HG03108 (cell line): ENCODE results near the gene TNFAIP8L3.
"Not testable (repeated sequence)": the region's sequence is repeated elsewhere in the genome, so short reads cannot be mapped to it uniquely, and the experiment has no call there.

Experiments
- ATAC-seq: cut with Tn5 transposase; IDR thresholded peaks from one replicate; pipeline ENCODE4 v1.9.1; 2021; ENCODE audit warnings: moderate library complexity; ENCODE audit not compliant: unreplicated experiment

The TNFAIP8L3 gene

DNA sequence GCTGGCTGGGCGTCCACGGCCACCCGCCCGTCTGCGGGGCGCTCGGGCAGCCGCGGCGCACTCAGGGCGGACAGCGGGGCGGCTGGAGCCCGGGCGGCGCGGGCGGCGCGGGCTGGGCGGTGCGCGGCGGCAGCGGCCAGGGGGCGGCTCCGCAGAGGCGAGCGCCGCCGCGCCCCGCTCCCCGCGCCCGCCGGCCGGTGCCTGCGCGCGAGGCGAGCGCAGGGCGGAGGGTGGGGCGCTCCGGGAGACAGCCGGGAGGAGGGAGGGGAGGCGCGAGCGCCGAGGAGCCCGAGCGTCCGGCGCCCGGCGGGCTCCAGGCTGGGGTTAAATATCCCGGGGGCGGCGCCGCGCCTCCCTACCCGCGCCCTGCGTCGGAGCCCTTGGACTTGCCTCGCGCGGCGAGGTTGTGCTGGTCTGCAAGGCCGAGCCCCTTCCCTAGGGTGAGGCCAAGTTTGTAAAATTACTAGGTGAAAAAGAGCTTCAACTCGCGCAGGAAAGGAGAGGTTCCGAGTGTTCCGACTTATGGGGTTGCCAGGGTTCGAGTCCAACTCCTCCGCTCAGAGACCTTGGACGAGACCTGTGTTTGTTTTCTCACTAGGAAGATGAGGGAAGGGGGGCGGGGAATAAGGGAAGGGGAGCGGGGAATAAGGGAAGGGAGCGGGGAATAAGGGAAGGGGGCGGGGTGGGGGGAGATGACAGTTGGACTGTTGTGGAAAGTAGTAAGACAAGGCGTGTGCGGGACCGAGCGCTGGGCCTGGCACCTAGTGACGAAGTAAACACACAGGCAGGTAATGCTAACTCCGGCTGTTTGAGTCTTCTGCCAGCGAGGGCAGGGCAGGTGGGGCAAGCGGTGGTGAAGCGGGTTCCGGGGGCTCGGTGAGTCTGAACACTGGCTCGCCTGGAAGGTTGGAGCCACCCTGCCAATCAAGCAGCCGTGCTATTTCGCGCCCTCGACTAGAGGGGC lies at the start of gene TNFAIP8L3:
Gene TNFAIP8L3 (minus strand): TSS at position 301 of the 964 bp plus-strand sequence. CDS start 311 bp downstream, outside the sequence.
- no peak for ATAC-seq

DNA sequence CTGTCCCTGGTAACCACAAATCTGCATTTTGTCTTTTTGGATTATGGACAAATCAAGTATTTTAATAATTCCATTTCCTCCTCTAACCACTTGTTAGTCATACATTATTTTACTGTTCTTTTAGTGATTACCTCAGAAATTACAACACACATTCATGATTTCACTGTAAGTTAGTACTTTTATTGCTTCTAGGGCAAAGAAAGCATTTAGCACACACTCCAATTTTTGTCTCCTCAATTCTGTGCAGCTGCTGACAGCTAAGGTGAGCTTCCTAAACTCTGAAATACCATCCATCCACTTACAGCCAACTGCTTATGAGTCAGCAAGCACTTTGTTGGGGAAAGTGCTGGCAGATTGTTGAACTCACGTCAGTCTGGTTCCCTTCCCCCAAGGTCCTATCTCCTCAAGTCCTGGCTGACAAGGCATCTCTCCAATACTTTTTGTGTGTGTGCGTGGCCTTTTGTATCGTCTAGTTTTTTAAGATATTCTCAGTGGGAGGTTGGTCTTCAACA lies 49.4 kb upstream of the TNFAIP8L3 start:
- ATAC-seq = no peak

DNA sequence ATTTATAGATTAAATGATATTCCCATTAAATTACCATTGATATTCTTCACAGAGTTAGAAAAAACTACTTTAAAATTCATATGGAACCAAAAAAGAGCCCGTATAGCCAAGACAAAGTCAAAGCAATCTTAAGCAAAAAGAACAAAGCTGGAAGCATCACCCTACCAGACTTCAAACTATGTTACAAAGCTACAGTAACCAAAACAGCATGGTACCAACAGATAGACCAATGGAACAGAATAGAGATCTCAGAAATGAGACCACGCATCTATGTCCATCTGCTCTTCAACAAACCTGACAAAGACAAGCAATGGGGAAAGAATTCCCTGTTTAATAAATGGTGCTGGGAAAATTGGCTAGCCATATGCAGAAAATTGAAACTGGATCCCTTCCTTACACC lies 45.6 kb upstream of the TNFAIP8L3 start:
- not testable (repeated sequence) for ATAC-seq

DNA sequence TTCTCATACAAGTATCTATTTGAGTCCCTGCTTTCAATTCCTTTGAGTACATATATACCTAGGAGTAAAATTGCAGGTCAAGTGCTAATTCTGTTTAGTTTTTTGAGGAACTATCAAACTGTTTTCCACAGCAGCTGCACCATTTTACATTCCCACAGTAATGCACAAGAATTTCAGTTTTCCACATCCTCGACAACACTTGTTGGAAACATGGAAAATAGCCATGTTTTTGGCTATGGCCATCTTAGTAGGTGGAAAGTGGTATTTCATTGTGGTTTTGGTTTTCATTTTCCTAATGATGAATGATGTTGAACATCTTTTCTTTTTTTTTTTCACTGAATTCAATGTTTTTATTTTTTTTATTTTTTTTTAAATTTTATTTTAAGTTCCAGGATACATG lies 44.4 kb upstream of the TNFAIP8L3 start:
- no peak for ATAC-seq

DNA sequence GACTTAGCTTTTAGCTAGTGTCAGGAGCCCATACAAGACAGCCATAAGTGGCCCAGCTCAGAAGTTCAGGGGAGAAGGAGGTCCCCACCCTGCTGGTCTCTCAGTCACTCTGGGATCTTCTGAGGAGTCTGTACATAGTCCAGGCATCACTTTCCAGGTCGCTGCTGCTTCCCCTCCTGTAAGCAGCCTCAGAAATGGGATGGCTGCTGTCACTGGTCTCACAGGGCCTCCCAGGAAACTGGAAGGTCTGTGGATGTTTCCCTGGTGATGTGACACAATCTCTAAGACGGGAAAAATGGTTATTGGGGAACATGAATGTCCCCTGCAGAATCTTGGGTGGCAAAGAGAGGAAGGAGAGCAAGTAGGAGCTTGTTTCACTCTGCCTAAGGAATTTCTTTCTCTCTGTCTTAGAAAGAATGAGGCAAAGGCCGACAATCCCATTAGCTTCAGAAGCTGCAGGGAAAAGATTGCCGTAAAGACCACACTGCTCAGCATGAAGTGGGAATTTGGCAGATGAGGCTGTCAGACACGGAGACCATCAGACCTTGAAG lies 43.2 kb upstream of the TNFAIP8L3 start:
- ATAC-seq = no peak

DNA sequence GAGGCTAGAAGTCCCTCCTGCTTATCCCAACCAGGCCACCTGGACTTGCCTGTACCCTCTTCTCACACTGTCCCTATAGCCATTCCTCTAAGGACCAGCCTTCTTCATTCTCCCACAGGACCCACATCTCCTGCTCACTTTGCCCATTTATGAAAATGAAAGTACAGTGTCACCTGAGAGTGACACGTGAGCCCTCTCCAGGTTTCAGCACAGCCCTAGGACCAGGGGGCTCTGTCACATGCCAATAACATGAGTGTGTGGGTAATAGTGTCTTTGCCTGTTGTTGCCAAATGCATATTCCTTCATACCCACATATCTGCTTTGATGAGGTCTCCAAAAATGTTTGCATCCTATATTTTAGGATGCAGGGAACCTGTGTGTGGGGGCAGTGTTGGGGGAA lies 42.3 kb upstream of the TNFAIP8L3 start:
- ATAC-seq = no peak

DNA sequence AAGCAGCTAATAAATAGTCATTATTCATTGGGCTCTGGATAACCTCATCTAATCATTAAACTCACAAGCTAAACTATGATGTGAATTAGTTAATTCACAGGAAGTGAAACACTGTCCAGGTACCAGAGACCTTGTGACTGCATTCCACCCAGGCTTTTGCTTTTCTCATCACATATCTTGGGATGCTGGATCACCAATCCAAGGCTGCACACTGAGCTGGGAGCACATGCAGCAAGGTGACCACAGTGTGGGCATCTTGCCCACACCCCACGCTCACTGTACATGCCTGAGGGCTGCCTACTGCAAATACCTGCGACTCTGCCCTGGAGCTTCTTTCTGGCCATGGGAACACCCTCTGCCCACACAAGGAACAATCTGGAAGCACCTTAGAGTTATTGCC lies 40.6 kb upstream of the TNFAIP8L3 start:
- no peak for ATAC-seq

DNA sequence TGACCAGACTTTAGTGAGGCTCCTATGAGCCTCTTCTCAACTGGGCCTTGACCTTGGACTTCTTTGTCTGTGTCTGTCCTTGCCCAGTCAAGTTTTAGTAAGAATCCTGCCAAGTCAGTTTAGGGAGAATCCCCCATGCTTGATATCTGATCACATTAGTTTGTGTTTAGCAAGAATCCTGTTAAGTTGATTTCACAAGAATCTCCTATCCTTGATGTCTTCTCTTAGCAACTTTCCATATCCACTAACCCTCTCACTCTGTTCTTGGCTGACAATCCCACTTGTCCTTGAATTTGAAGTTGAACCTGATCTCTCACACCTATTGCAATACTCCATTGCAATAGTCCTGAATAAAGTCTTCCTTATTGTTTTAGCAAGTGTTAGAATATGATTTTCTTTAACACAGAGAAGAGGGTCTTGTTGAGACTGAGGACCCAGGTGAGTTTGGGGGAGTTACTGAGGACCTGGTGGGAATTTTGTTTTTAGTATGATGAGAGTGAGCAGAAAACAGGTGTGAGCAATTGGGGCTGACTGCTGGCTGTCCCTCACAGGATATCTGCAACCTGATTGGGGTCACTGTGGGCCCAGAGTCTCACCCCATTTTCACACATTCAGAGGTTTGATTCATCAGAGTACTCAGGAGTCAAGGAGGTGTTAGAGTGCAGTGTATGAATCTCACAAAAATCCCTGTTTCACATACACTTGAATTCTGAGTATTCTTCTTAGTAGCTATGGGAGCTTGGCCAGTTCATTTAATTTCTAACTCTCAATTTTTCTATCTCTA lies 39.9 kb upstream of the TNFAIP8L3 start:
- no peak for ATAC-seq

DNA sequence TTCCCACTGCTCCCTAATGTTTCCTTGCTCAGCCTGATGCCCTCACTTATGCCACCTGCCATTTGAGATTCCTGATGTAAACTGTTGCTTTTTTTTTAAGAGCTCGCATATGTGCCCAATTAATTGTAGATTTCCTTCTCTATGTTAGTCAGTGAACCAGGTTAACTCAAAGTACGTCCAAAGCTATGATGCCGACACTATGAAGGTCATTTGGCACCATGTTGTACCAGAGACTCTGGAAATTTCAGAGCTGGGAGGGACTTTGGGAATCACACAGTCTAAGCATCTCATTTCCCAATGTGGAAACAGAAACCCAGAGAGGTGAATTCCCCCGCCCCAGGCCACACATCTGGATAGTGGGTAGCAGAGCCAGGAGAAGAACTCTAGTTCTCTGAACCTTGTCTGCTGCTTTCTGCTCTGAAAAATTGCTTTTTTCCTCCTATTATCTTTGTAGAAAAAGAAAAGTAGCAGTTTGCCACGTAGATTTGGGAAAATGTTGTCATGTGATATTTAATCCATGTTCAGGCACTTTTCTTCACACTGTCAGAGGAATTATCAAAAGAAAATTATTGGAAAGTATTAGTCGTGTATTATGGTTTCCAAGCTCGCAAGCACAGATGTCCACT lies 38.5 kb upstream of the TNFAIP8L3 start:
- no peak for ATAC-seq

DNA sequence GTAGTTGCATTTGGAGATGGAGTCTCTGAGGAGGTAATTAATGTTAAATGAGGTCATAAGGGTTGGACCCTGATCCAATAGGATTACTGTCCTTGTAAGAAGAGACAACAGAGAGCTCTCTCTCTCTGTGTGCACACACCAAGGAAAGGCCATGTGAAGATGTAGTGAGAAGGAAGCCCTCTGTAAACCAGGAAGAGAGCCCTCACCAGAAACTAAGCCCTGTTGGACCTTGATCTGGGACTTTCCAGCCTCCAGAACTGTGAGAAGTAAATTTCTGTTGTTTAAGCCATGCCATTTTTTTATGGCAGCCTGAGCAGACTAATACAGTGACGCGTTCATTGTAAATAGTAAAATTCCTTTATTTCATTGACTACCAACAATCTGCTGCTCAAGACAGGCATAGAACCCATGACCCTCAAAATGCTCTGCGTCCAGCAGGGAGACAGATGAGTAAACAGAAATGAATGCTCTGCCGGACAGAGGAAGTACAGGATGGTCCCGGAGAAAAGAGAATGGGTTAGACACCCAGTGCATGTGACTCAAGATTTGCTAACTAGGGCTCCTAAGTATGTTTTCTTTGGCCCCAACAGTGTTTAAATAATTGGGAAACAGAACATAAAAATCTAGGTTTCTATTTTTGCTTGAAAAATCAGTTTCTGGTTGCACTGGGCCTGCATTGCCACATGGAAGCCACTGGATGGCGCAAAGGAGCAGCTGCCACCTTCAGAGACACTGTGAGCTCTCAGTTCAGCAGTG lies 37.9 kb upstream of the TNFAIP8L3 start:
- no peak for ATAC-seq

DNA sequence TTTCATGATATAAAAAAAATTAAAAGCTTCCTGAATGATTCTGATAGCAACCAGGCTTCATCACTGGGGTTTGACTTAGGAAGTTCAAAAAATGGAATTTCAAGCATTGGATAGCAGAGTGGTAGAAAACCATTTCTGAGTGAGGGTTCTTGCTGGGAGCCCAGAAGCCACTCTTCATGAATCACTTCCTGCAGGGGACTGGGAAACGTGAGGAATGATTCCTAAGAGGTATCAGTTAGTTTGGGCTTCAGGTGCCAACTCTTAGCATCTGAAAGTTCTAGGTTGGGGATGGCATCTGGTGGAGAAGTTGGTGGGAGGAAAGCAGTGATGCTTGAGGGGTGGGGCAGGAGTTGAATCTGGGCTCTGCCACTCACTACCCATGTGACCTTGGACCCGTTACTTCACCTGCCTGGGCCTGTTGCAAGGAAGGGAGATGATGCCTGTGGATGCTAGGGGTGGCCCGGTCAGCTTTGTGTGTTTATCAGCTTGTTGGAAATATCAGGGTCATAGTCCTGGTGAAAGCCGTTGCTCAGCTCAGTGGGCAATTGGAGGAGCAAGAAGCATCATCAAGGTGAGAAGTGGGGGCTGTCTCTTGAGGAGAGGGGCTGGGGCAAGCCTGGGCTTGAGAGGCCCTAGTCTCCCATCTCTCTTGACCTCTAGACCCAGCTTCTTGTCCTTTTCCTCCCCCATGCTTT lies 37.0 kb upstream of the TNFAIP8L3 start:
- no peak for ATAC-seq

DNA sequence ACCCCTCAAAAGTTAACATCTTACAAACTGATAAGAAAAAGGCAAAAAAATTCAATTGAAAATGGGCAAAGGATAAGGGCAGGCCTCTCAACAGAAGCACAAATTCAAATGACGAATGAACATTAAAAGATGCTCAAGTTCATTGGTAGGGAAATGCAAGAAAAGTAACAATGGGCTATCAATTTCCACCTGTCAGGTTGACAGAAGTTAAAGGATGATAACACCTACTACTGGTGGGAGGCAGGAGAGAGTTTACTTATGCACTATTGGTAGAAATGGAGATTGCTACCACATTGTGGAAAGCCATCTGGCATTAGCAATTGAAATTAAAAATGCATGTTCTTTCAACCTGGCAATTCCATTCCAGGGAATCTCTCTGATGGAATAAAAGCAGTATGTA lies 35.6 kb upstream of the TNFAIP8L3 start:
- ATAC-seq = no peak

DNA sequence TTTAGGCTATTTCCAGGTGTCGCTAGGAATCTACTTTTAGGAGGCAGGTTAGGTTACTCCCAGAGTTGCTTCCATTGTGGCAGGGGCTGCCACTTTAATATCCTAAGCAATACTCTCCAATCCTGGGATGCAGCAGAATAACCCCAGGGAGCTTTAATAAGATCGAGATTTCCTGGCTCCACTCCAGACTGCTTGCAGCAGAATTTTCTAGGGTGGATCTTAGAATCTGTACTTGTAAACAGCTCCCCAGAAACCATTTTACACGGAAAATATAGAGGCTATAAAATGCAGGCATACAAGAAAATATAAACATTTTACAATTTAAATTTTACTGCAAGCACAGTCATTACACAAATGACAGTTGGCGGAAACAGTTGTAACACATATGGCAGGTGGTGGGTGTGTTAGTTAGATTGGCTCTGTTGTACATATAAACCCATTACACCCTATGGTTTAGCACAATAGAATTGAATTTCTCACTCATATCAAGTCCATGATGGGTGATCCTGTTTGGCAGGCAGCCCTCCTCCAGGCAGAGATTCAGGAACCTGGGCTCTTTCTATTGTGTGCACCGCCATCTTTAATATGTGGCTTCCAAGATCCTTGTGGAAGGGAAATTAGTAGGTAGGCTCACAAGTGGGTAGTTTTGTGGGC lies 35.0 kb upstream of the TNFAIP8L3 start:
- ATAC-seq = no peak

DNA sequence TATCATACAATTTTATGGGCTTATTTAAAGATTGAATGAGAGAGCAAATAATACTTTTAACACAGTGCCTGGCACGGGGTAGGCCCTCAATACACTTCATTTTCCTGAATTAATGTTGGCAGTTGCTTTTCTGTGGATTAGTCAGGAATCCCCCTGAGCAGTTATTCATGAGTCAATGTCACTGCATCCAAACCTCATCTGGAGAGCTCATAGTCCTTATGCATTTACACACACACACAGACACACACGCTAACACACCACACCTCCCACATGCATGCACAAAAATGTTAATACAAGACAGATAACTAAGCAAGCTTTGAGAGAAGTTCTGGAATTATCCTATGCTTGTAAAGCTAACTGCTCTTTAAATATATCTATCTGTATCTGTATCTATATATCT lies 34.0 kb upstream of the TNFAIP8L3 start:
- ATAC-seq = no peak

DNA sequence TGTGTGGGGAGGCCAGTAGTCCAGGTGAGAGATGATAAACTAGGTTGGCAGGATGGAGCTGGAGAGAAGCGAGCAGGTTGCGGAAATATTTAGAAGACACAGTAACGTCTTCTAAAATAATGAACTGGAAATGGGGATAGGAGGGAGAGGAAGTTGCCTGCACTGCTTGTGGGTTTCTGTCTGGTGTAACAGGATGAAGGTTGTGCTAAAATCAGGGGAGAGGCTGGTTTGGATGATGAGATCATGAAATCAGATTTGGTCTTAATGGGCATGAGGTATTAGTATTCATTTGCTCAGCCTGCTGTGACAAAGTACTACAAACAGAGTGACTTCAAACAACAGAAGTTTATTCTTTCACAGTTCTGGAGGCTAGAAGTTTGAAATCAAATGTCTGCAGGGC lies 32.1 kb upstream of the TNFAIP8L3 start:
- no peak for ATAC-seq

DNA sequence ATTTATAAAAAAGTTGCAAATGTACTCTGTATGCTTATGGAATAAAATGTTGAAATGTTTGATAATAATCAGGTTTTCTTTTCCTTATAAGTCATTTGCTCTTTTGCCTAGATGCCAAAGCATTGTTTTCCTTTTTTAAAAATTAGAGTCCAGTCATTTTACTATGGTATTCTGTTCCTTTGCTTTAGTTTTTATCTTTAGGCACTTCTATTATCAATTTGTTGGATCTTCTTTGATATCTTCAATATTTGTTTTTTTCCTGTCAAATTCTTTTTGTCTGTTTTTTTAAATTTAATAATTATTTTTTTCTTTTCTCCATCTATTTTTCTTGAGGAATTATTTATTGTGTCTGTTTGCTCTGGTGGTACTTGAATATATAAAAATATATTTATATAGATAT lies 28.3 kb upstream of the TNFAIP8L3 start:
- not testable (repeated sequence) for ATAC-seq

DNA sequence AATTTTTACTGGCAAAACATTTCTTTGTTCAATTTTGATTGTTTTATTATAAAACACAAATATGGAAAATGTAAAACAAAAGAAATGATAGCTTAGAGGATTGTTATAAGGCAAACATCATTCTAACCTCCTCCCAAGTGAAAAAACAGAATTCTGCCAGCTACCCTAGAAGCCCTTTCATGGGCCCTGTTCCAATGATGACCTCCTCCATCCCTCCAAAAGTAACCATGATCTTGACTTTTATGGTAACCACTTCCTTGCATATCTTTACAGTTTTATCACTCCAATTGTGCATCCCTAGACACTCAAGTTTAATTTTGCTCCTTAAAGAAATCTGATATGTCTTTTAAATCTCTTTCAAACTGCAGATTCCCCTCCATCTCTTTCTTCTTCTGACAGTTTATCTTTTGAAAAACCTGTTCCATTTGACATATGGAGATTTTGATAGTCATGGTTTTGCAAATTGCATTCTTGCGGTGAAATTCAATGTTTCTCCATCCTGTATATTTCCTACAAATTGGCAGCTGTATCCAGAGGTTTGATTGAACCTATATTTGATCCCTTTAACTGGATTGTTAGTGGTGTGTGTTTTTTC lies 27.0 kb upstream of the TNFAIP8L3 start:
- ATAC-seq = no peak

DNA sequence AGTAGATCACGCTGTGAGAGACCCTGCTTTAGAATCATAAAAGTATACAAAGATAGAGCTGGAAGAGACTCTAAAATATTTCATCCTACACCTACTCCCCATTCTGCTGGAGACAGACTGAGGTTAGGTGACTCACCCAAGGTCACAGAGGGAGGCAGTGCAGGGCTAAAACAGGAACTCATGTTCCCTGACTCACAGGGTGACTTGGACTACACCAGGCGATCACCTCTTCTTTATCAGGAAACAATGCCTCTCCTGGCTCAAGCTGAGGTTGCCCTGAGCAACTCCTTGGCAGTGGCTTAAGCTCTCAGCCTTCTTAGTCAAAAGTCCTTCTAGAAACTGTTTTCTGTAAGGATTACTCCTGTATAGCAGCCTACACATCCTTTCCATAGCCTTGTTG lies 26.4 kb upstream of the TNFAIP8L3 start:
- ATAC-seq = no peak

DNA sequence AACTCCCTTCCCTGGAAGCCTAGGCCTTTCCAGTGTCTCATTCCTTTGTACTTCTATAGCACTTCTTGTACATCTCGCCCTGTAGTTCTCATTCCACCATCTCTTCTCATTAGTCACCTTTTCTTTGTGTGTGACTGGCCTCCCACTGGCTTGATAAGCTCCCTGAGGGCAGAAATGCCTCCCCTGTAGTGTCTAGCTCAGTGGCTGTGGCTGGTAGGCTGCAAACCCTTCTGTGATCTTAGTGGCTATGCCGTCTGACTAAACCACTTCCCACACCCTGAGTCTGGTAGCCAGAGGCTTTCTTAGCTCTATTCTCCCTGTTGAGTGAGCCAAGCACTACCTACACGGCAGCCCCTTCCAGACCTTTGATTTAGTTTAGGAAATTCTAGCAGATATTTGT lies 24.4 kb upstream of the TNFAIP8L3 start:
- no peak for ATAC-seq
